Measurements from ENCODE around the gene INVS.

DNA sequence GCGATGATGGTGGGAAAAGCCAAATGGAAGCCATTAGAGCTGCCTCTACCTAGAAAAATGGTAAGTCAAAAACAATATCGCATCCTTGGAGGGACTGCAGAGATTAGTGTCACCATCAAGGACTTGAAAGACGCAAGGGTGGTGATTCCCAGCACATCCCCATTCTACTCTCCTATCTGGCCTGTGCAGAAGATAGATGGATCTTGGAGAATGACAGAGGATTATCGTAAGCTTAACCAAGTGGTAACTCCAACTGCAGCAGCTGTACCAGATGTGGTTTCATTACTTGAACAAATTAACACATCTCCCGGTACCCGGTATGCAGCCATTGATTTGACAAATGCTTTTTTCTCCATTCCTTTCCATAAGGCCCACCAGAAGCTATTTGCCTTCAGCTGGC lies 24.1 kb upstream of the INVS start:
- TF ChIP-seq CTCF (IDR thresholded peaks at IDR 0.05 in 2 of 3, conservative IDR thresholded peaks at IDR 0.05 in 1 of 3; ENCODE audit: borderline replicate concordance in 1 of 3, insufficient read depth in 1 of 3, low read depth in 2 of 3, low read length in 2 of 3) (no peak), EGR1 (IDR thresholded peaks at IDR 0.05; ENCODE audit: low read depth) (no peak), JUND (IDR thresholded peaks at IDR 0.05) (no peak), RAD21 (IDR thresholded peaks at IDR 0.05; ENCODE audit: low read depth) (no peak)

Measured in HCT116 (cell line).